Stimulated activated CD4-positive, alpha-beta T cell treated with anti-CD3 and anti-CD28 coated beads, Interleukin-1b, Interleukin-23, amount 100 ng/mL, for 4 hours (primary cell): ENCODE results near the gene DNM2.
A peak's percentile ranks its signal among the peaks of the same experiment; 100 is the strongest.
"Not testable (repeated sequence)": the region's sequence is repeated elsewhere in the genome, so short reads cannot be mapped to it uniquely, and the experiment has no call there.

Experiments used
- DNase-seq, 2 donors: peaks; one replicate each; pipeline ENCODE4 v3.0.0-alpha.2; 2020; ENCODE audit warnings: low read depth in 2 of 2

The DNM2 gene

DNA sequence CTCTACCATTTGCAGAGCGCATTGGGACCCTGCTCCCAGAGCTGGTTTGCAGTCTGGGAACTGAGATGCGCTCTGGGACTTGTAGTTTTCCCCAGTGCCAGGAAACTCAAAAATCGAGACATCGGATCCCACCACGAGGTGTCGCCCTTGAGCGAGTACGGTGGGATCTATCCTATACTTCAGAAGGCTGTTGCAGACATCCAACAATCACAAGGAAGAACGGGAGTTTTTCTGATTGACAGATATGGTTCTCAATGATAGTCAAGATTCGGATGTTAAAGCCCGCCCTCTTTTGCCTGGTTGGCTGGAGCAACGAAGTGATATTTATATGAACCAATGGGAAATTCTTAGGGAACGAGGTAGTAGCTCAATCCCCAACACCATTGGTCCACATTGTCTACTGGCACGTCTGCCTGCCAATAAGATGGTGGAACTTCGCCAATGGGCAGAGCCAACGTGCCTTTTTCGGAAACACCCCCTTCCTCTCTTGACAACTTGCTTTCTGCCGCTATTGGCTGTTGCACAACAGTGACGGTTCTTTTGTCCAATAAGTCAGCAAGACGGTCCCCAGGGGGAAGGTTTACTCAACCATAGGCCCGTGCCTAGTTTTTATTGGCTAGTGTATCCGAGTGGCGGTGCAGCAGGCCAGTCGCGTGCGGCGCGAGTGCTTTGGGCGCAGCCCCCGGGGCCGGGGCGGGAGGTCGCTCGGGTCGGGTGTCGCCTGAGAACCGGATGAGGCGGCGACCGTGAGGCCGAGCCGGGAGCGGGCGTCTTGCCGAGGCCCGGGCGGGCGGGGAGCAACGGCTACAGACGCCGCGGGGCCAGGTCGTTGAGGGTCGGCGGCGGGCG is at the start of gene DNM2:
TSS of gene DNM2 (plus strand) at position 724 of the 849 bp plus-strand sequence. CDS start 164 bp downstream, outside the sequence.
- DNase-seq, result peak; percentile 93 to 94

DNA sequence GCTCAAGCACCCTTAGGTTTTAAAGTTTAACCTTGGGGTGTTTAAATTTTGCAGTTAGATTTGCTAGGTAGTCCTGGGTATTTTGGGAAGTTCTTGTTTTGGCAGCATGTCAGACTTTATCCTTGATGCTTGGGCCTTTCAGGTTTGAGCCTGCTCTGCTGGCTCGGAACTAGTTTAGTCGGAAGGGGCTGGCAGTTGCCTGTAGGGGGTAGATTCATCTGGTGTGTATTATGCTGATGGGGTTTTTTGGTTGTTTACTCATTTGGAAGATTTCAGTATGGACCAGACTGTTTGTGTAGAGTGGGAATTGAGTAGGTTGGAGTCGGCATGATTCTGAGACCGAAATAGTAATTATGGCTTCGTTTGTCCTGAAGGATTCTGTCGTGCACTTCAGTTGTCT is 48.6 kb upstream of the DNM2 start:
- DNase-seq, result no peak

DNA sequence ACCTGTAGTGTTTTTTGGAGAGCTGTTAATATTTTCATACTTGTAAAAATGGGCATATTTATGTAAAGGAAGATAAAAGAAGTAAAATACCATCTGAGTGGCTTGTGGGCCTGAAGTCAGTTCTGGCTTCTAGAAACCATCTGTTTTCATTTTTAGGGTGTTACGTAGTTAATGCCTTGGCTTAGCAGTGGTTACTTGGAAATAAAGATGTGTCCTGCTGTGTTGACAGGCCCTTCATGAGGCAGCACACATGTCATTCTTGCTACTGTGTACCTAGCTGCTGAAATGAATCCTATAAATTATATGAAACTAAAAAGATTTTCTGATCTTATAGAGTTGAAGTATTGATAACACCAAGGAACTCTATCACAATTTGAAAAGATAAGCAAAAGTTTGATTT is 47.7 kb upstream of the DNM2 start:
- no peak for DNase-seq

DNA sequence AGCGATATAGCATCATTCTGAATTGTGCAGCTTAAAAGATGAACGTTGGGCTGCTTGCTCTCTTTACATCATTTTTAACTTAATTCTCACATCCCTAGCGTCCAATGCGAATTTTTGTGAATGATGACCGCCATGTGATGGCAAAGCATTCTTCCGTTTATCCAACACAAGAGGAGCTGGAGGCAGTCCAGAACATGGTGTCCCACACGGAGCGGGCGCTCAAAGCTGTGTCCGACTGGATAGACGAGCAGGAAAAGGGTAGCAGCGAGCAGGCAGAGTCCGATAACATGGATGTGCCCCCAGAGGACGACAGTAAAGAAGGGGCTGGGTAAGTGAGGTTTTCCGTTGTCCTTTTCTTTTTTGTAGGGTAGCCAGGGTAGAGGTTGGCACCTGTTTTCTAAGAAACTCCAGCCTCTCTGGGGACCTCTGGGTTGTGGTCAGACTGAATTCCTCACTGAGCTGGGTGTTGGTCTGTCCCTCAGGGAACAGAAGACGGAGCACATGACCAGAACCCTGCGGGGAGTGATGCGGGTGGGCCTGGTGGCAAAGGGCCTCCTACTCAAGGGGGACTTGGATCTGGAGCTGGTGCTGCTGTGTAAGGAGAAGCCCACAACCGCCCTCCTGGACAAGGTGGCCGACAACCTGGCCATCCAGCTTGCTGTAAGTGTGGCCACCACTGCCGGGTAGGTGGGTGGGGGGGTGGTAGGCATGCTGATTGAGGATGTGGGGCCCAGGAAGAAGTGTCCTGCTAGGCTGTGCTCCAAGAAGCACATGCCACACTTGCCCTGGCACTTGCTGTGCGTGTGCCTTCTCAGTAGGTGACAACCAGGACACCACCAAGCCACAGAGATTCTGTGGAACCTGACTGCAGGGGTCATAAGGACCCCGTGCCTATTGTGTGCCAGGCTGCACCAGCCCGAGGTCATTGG is 46.7 kb upstream of the DNM2 start:
- DNase-seq, result no peak

DNA sequence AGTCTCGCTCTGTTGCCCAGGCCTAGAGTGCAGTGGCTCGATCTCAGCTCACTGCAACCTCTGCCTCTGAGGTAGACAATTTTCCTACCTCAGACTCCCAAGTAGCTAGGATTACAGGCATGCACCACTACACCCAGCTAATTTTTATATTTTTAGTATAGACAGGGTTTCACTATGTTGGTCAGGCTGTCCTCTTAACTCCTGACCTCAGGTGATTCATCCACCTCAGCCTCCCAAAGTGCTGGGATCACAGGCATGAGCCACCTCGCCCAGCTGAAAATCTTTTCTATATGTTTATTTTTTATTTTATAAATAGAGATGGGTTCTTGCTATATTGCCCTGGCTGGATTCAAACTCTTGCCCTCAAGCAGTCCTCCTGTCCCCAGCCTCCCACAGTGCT is 46.0 kb upstream of the DNM2 start:
- DNase-seq, result not testable (repeated sequence)

DNA sequence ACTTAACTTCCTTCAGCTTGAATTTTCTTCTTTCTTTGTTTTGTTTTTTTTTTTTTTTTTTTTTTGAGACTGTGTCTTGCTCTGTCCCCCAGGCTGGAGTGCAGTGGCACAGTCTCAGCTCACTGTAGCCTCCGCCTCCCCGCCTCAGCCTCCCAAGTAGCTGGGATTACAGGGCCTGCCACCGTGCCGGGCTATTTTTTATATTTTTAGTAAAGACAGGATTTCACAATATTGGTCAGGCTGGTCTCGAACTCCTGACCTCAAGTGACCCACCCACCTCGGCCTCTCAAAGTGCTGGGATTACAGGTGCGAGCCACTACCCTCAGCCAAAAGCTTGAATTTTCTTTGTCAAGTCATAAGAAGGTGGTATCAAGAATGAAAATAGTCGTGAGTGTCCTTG is 42.7 kb upstream of the DNM2 start:
- DNase-seq, result not testable (repeated sequence)

DNA sequence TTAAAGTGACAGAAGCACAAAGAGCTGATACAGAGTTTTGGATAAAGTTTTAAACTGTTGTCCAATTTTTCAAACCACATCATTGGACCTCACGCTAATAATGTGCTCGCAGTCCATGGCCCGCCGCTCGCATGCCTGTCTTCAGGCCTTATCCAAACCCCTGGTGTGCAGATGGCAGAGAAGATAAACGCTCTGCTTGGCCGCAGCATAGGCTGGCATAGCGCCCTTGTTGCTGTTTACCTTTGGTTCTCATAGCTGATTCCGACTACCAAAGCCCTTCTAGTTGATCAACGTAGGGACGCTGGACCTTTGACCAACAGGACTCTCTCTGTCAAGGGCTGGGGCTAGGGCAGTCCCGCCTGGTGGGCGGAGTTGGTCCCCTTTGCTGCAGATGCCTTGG is 40.1 kb upstream of the DNM2 start:
- no peak for DNase-seq

DNA sequence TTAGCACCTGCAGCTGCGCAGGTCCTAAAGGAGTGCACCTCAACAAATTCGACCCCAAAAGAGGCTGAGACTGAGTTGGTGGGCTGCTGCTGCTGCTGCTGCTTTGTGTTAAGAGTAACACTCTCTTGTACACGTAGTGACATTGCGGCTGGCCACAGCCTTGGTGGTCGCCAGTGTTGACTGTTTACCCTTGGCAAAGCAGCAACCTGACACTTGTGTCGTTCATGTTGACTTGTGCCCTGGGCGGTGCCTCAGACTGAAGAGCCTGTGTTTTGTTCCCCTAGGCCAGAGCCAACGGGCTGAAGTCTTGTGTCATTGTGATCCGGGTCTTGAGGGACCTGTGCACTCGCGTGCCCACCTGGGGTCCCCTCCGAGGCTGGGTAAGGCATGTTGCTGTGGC is 39.1 kb upstream of the DNM2 start:
- no peak for DNase-seq

DNA sequence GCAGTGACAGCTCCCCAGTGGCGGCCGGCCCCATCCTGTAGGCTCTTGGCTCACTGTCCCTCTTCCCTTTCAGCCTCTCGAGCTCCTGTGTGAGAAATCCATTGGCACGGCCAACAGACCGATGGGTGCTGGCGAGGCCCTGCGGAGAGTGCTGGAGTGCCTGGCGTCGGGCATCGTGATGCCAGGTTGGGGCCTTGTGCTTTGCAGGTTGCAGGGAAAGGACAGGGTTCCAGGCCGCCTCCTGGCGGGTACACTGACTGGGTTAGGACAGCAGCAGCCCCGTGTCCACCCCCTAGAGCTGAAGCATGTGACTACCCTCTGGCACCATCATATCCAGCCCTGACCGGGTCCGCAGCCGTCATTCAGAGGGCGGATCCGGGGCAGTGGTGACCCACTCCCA is 38.1 kb upstream of the DNM2 start:
- no peak for DNase-seq

DNA sequence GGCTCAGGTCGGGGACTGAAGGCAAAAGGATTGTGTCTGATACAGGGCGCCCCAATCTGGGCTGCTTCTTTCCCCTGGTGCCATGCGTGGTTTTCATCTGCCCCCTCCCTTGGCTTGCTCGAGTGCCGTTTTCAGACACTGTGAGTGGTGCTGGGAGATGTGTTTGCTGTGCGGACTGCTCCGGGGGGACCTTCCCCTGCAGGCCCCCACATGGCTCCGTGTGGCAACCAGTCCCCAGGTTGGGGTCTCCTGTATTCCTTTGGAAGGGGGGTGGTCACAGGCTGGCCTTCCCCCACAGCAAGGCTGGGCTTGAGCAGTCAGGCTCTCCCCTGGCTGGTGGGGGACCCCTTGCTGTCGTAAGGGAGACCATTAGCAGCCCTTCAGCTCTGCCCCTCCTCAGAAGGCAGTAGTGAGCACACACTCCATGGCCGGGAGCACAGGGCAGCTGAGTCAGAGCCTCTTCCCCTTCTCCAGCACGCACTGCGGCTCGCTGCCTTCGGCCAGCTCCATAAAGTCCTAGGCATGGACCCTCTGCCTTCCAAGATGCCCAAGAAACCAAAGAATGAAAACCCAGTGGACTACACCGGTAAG is 37.2 kb upstream of the DNM2 start:
- no peak for DNase-seq

DNA sequence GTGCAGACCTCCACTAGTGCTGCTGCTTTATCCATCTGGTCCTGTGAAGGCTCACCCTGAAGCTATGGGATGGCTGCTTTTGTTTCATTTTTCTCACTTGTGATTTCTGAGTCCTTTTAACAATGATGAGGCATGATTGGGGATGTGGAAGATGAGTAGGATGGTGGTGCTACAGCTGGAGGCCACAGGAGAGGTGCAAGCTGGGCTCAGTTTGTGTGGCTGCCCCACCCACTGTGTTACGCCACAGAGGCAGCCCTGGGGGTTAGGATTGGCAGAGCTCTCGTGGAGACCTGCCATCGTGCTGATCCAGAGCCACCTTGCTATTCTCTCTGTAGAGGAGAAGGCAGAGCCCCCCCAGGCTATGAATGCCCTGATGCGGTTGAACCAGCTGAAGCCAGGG is 36.2 kb upstream of the DNM2 start:
- no peak for DNase-seq

DNA sequence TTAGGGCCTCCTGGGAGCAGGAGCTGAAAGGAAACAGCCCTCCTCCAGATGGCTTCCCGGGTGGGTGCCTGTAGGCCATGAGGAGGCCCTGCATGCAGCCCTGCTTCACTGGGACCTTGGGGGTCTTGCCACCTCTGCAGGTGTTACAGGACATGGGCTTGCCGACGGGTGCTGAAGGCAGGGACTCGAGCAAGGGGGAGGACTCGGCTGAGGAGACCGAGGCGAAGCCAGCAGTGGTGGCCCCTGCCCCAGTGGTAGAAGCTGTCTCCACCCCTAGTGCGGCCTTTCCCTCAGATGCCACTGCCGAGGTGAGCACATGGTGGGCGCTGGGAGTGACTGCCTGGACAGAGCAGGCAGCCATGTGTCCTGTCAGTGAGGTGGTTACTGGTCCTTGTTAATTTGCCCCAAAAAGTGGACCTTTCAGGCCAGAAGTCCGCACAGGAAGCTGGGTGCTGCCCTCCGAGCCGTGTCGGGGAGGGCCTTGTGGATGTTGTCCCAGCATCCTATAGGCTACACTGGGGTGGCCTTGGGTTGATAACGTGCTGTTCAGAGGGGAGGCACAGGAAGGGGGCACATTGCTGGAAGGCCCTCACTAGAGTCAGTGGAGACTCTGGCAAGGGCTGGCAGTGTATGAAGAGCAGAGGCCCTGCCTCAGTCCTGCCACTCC is 35.3 kb upstream of the DNM2 start:
- no peak for DNase-seq

DNA sequence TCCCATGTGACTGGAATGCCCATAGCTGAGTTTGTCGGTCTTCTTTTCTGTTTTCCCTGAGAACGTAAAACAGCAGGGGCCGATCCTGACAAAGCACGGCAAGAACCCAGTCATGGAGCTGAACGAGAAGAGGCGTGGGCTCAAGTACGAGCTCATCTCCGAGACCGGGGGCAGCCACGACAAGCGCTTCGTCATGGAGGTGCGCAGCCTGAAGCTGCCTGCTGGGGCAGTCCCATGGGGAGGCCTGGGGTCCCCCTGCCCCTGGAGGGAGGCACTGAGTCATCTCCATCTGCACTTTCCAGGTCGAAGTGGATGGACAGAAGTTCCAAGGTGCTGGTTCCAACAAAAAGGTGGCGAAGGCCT is 34.8 kb upstream of the DNM2 start:
- DNase-seq, result no peak

DNA sequence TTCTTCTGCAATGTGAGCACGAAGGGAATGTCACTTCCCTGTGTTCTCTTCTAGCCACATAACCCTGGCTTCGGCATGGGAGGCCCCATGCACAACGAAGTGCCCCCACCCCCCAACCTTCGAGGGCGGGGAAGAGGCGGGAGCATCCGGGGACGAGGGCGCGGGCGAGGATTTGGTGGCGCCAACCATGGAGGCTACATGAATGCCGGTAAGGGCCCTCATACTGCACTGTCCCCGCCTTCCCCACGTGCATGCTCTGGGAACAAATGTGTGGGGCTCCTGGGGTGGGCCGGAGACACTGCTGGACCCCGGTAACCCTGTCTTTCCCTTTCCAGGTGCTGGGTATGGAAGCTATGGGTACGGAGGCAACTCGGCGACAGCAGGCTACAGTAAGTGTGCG is 34.3 kb upstream of the DNM2 start:
- no peak for DNase-seq

DNA sequence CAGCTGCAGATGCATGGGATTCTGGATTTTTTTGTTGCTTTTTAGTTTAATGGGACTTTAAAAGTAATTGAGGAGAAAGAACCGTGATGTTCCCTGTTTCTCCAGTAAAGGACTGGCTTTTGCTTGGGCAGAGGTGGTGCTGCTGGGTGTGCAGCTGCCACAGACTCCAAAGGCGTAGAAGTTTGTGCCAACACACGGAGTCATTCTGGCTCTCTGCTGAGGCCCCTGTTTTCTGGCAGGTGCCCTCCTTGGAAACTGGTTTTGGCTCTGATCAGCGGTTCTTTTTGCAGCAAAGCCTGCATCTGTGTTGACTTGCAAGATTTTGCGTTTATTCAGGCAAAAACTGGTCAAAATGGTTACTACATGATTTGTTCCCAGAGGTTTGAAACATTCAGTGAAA is 32.7 kb upstream of the DNM2 start:
- DNase-seq, result no peak

DNA sequence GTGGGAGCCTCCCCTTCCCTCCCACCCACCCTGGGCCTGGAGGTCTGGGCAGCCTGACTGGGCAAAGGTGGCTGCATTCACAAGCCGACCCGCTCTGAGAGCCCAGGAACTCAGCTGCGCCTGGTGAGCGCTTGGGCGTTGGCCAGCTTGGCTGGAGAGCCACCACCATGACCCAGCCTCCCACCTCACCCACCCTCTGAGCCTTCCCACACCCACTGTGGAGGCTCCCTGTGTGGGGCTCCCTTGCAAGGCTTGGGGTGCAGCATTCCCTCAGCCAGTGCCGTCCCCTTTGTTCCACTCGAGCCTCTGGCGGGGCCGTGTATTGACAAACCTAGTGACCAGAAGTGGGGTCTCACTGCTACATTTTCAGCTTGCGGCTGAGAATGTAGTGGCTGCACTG is 31.7 kb upstream of the DNM2 start:
- no peak for DNase-seq

DNA sequence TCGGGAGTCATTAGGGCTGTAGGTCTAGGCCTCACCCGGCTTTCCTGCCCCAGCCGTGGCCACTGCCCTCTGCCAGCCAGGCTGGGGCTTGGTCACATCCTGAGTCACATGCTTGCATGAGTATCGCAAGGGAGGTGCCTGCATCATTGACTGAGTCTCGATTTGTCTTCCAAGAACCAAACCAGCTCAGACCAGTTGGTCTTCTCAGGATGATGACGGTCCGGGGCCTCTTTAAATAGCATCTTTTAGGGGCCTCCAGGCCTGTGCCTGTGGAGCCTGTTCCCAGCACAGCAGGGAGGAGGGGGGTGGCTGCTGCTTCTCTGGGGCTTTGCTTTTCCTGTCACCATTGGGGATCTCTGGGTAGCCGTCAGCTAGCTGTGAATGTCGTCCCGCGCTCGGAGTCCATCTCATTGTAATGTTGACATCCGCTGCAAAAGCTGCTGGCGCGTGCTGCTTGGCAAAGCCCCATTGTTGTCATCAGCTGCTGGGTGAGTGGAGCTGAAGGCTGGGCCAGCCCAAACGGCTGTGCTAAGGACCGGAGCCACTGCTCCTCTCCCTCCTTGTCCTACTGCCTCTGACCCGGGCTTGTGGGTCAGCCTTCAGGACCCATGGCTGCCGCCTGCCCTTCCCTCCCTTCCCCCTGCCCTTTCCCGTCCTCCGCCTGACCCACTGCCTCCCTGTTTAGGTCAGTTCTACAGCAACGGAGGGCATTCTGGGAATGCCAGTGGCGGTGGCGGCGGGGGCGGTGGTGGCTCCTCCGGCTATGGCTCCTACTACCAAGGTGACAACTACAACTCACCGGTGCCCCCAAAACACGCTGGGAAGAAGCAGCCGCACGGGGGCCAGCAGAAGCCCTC is 31.0 kb upstream of the DNM2 start:
- no peak for DNase-seq

DNA sequence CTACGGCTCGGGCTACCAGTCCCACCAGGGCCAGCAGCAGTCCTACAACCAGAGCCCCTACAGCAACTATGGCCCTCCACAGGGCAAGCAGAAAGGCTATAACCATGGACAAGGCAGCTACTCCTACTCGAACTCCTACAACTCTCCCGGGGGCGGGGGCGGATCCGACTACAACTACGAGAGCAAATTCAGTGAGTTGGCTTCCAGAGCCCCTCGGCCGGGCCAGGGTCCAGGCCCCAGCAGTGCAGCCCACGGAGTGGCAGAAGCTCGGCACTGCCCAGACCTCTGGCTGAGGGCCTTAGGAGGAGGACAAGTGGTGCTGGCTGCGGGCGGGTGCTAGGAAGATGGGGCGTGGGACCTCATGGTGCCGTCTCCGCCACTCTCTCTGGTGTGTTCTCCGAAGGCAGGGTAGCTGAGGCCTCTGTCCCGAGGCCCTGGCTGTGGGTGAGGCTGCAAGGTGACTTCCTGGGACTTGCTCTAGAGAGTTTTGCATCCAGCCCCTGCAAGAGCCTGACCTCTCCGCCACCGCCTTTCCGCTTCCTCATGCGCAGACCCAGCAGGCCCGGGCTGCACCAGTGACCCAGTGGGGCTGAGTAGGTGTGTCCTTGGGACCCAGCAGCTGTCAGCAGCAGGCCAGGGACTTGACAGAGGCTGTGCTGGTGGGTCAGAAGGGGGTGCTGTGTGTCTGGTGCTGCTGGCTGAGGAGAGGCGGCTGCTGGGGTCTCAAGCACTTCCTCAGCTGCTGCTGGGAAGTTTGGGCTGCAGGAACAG is 30.2 kb upstream of the DNM2 start:
- no peak for DNase-seq

DNA sequence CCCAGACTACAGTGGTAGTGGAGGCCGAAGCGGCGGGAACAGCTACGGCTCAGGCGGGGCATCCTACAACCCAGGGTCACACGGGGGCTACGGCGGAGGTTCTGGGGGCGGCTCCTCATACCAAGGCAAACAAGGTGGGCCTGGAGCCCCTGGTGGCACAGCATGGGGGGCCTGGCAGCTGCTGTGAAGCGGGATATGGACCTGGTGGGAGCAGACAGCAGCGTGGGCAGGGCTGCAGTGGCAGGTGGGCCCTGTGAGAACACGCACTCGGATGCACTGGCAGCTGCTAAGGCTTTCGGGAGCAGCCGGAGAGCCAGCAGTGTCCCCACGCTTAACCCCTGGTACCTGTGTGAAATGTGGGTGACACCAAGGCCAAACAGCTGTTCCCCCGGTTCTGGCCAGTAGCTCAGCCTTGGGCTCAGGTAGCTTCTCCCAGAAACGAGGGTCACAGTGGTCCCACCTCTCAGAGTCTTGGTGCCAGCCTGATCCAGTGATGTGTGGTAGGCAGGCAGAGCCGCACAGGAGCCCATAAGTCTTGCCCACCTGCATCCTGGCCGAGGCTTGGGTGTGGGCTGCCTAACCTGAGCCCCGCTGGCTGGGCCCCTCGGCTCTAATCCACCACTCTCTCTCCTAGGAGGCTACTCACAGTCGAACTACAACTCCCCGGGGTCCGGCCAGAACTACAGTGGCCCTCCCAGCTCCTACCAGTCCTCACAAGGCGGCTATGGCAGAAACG is 29.2 kb upstream of the DNM2 start:
- no peak for DNase-seq
